ENCODE data around the gene ABCA13.

DNA sequence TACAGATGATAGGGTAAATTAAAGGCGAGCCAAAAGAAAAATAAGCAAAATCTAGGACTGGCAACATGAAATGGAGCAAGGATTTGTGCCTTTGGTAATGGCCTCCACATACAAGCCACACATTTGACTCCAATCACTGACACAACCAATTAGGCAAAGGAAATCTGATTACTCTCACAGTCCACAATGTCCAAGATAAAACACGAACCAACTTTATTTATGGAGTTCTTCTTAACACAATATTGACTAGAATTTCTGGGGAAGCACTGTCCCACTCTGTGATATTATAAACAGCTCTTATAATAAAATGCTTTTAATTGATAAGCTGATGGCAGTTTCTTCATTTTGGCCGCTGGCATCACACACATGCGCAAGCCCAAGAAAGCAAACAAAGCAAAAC lies 334.2 kb downstream of the ABCA13 start:
- no peak for TF ChIP-seq CTCF (IDR thresholded peaks at IDR 0.05; ENCODE audit: low read depth, low read length)
- TF ChIP-seq EZH2phosphoT487 (IDR thresholded peaks at IDR 0.05; ENCODE audit: low read depth), result no peak

Measured in OCI-LY3 (cell line).